H9 (cell line): ENCODE measurements around the gene TRABD2B. TPM values are rescaled to one million over a fixed set of nuclear protein-coding genes. Genes with fewer than 3 reads are reported as not detected.

Source experiments
- DNase-seq: peaks from one replicate; pipeline ENCODE4 v3.0.0-alpha.2; 2017
- H2AFZ ChIP-seq: one replicate; pipeline ENCODE4 v1.6.1; 2013; ENCODE audit warnings: mild to moderate bottlenecking, low read length, control low read depth, moderate library complexity
- H2AK5ac ChIP-seq: 2 replicates; pipeline ENCODE4 v1.6.1; 2013; ENCODE audit warnings: low read length, control low read depth, mixed read lengths; ENCODE audit not compliant: insufficient read length
- H2BK120ac ChIP-seq: one replicate; pipeline ENCODE4 v1.6.1; 2013; ENCODE audit warnings: low read depth, mild to moderate bottlenecking, low read length, control low read depth, inconsistent platforms; ENCODE audit not compliant: poor library complexity, severe bottlenecking
- H2BK12ac ChIP-seq: 2 replicates; pipeline ENCODE4 v1.6.1; 2013; ENCODE audit warnings: low read length, control low read depth, mixed read lengths, low read depth; ENCODE audit not compliant: insufficient read length
- H2BK15ac ChIP-seq: 2 replicates; pipeline ENCODE4 v1.6.1; 2013; ENCODE audit warnings: low read depth, low read length, control low read depth
- H2BK20ac ChIP-seq: one replicate; pipeline ENCODE4 v1.6.1; 2013; ENCODE audit warnings: low read depth, mild to moderate bottlenecking, low read length, control low read depth, inconsistent platforms; ENCODE audit not compliant: poor library complexity, severe bottlenecking
- H2BK5ac ChIP-seq: 2 replicates; pipeline ENCODE4 v1.6.1; 2013; ENCODE audit warnings: low read length, control low read depth, mixed read lengths; ENCODE audit not compliant: insufficient read length
- H3K14ac ChIP-seq: 2 replicates; pipeline ENCODE4 v1.6.1; 2013; ENCODE audit warnings: low read length, control low read depth; ENCODE audit not compliant: insufficient read depth
- H3K18ac ChIP-seq: 2 replicates; pipeline ENCODE4 v1.6.1; 2013; ENCODE audit warnings: low read depth, mild to moderate bottlenecking, mixed read lengths, low read length, control low read depth; ENCODE audit not compliant: insufficient read length
- H3K23ac ChIP-seq: 2 replicates; pipeline ENCODE4 v1.6.1; 2013; ENCODE audit warnings: low read length, control low read depth, mixed read lengths, low read depth; ENCODE audit not compliant: insufficient read length
- H3K23me2 ChIP-seq: 2 replicates; pipeline ENCODE4 v1.6.1; 2013; ENCODE audit warnings: low read depth, mild to moderate bottlenecking, mixed read lengths, low read length, control low read depth; ENCODE audit not compliant: insufficient read length, poor library complexity, severe bottlenecking
- H3K27ac ChIP-seq: 2 replicates; pipeline ENCODE4 v1.5.1; 2013; ENCODE audit warnings: low read length, control low read depth, mixed read lengths, low read depth; ENCODE audit not compliant: insufficient read length
- H3K27me3 ChIP-seq: 2 replicates; pipeline ENCODE4 v1.6.1; 2013; ENCODE audit warnings: low read length, control low read depth, inconsistent platforms; ENCODE audit not compliant: insufficient read depth
- H3K4ac ChIP-seq: 2 replicates; pipeline ENCODE4 v1.6.1; 2013; ENCODE audit warnings: low read depth, mild to moderate bottlenecking, control low read depth, inconsistent platforms, low read length, moderate library complexity
- H3K4me1 ChIP-seq: 2 replicates; pipeline ENCODE4 v1.6.1; 2013; ENCODE audit warnings: low read length, control low read depth, inconsistent platforms; ENCODE audit not compliant: insufficient read depth
- H3K4me2 ChIP-seq: 2 replicates; pipeline ENCODE4 v1.6.1; 2013; ENCODE audit warnings: low read length, control low read depth, mixed read lengths; ENCODE audit not compliant: insufficient read length, insufficient read depth
- H3K56ac ChIP-seq: 2 replicates; pipeline ENCODE4 v1.6.1; 2013; ENCODE audit warnings: low read depth, mild to moderate bottlenecking, mixed read lengths, low read length, control low read depth; ENCODE audit not compliant: insufficient read length
- H3K79me1 ChIP-seq: 2 replicates; pipeline ENCODE4 v1.6.1; 2013; ENCODE audit warnings: low read depth, mild to moderate bottlenecking, moderate library complexity, low read length, control low read depth, inconsistent platforms; ENCODE audit not compliant: insufficient read depth, poor library complexity, severe bottlenecking
- H3K79me2 ChIP-seq: 2 replicates; pipeline ENCODE4 v1.6.1; 2013; ENCODE audit warnings: low read length, control low read depth, inconsistent platforms; ENCODE audit not compliant: insufficient read depth
- H3K9ac ChIP-seq: 2 replicates; pipeline ENCODE4 v1.6.1; 2013; ENCODE audit warnings: low read length, control low read depth, mixed read lengths; ENCODE audit not compliant: insufficient read length; ENCODE audit errors: extremely low read depth
- H3K9me3 ChIP-seq: one replicate; pipeline ENCODE4 v1.6.1; 2013; ENCODE audit warnings: low read depth, low read length, inconsistent platforms; ENCODE audit not compliant: control insufficient read depth
- H3T11ph ChIP-seq: one replicate; pipeline ENCODE4 v1.6.1; 2013; ENCODE audit warnings: mild to moderate bottlenecking, low read length, control low read depth, inconsistent platforms
- H4K20me1 ChIP-seq: one replicate; pipeline ENCODE4 v1.6.1; 2013; ENCODE audit not compliant: control insufficient read depth, insufficient read length, insufficient read depth
- H4K5ac ChIP-seq: 2 replicates; pipeline ENCODE4 v1.6.1; 2013; ENCODE audit warnings: low read depth, mild to moderate bottlenecking, mixed read lengths, low read length, control low read depth; ENCODE audit not compliant: insufficient read length
- H4K8ac ChIP-seq: replicated peaks from 2 replicates; pipeline ENCODE4 v1.6.1; 2013; ENCODE audit warnings: low read length, control low read depth, mixed read lengths, low read depth; ENCODE audit not compliant: insufficient read length
- H4K91ac ChIP-seq: 2 replicates; pipeline ENCODE4 v1.6.1; 2013; ENCODE audit warnings: low read depth, mild to moderate bottlenecking, moderate library complexity, mixed read lengths, low read length, control low read depth; ENCODE audit not compliant: insufficient read length
- H3K27ac Mint-ChIP-seq, 3 experiments: 2 replicates in 2 of 3; 3 replicates in 1 of 3; pipeline ENCODE4 v1.8.0; 2020 to 2021; ENCODE audit warnings: mixed read lengths in 3 of 3, mild to moderate bottlenecking in 1 of 3, moderate library complexity in 1 of 3
- H3K27me3 Mint-ChIP-seq: 2 replicates; pipeline ENCODE4 v1.8.0; 2021; ENCODE audit warnings: low read depth, mild to moderate bottlenecking, moderate library complexity, mixed read lengths
- H3K36me3 Mint-ChIP-seq, 3 experiments: 2 replicates in 2 of 3; 3 replicates in 1 of 3; pipeline ENCODE4 v1.8.0; 2020 to 2021; ENCODE audit warnings: low read depth in 3 of 3, mixed read lengths in 3 of 3; ENCODE audit not compliant: insufficient read depth in 1 of 3
- H3K4me1 Mint-ChIP-seq, 2 experiments: 2 replicates each; pipeline ENCODE4 v1.8.0; 2020; ENCODE audit warnings: mixed read lengths in 2 of 2
- H3K4me3 Mint-ChIP-seq, 2 experiments: 2 replicates in 1 of 2; 3 replicates in 1 of 2; pipeline ENCODE4 v1.8.0; 2020 to 2021; ENCODE audit warnings: mild to moderate bottlenecking in 2 of 2, mixed read lengths in 2 of 2, moderate library complexity in 1 of 2
- H3K9me3 Mint-ChIP-seq, 2 experiments: 2 replicates in 1 of 2; 3 replicates in 1 of 2; pipeline ENCODE4 v1.8.0; 2020; ENCODE audit warnings: mild to moderate bottlenecking in 2 of 2, mixed read lengths in 2 of 2, moderate library complexity in 1 of 2
- WGBS: extraction: QIAGEN DNeasy Blood & Tissue Kit; methylation state at CpG from one replicate; pipeline ENCODE4 v1.1.7; 2013; ENCODE audit warnings: missing lambda C conversion rate, low lambda C conversion rate, mixed read lengths; ENCODE audit not compliant: insufficient read length; ENCODE audit errors: extremely low coverage; 5-methylcytosine and 5-hydroxymethylcytosine counted together
- total RNA-seq: library from RNA; stranded (reverse); gene quantifications from 2 replicates; pipeline ENCODE4 v1.2.1, GENCODE V29; 2021
- TF ChIP-seq, protein P1 (sequence below): fragments of 200-600 bp; sonication (generic); conservative IDR thresholded peaks from 3 replicates; pipeline ENCODE4 v1.8.0; 2021; ENCODE audit warnings: antibody characterized with exemption, mild to moderate bottlenecking

TRABD2B gene
- total RNA-seq, 1 experiment from 2014 or later: 2.3 TPM

DNA sequence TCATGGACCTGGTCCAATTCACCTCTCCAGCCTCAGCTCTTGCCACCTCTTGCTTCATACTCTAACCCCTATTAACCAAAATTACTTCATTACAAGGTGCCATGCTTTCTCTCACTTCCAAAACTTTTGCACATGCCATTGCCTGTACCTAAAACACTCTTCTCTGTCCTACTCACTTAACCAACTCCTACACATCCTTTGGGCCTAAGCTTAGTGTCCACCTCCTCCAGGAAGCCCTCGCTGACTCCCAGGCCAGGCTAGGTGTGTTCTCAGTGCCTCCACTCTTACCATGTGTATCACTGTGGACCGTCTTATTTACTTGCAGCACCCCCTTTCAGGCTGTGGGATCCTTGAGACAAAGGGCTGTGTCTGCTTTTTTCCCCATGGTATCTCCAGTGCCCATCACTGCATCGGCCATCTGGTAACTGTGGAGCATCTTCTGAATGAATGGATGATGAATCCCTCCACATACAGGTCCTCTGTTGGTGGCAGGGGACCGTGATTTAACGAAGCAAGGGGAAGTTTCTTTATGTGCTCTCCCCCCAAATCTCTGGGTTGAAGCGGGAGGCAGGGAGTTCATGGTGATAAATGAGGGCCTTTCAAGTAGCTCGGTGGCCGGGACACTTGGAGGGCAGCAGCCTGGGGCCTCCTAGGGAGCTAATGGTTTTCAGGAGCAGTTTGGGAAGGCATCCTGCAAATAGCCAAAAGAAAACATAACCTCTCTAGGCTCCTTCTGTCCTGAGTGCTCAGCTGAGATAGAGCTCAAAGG lies 111.9 kb downstream of the TRABD2B start:
- no peaks in the 10 kb centered on the region for H4K20me1 ChIP-seq
- WGBS: no CpG with 5 or more reads among the region's 8 CpGs

More for the DNA sequence above, 111.9 kb downstream of the TRABD2B start:
- H3K79me1 ChIP-seq: no peaks in the 10 kb centered on the region
- H3K4me1 ChIP-seq: no peaks in the 10 kb centered on the region; the same call in 1 of the 2 replicates
- H3K4ac ChIP-seq: no peak overlapping the region
- H2BK12ac ChIP-seq: no peak overlapping the region
- H2BK20ac ChIP-seq: no peak overlapping the region
- H3K27ac ChIP-seq: no peak overlapping the region
- H3K9me3 ChIP-seq: no peaks in the 10 kb centered on the region
- no peak overlapping the region for H3K56ac ChIP-seq
- no peaks in the 10 kb centered on the region for H3K27me3 ChIP-seq
- Mint-ChIP-seq H3K27me3 (peaks cover 1% of the 10 kb centered on the region; the same call in 1 of the 2 replicates), H3K9me3 (no peaks in the 10 kb centered on the region), H3K4me1 (peaks cover 8 to 14% of the 10 kb centered on the region in 2 experiments), H3K36me3 (no peaks in the 10 kb centered on the region), H3K27ac (no peak overlapping the region), H3K4me3 (no peak overlapping the region)
- H3K79me2 ChIP-seq: no peaks in the 10 kb centered on the region
- H2BK15ac ChIP-seq: no peak overlapping the region
- no peak overlapping the region for H2AFZ ChIP-seq
- H2BK120ac ChIP-seq: no peak overlapping the region
- no peak overlapping the region for H4K8ac ChIP-seq
- no peak overlapping the region for H3K18ac ChIP-seq
- H3K23ac ChIP-seq: no peak overlapping the region
- H3T11ph ChIP-seq: no peak overlapping the region
- no peak overlapping the region for H2AK5ac ChIP-seq
- H2BK5ac ChIP-seq: no peak overlapping the region
- H4K5ac ChIP-seq: no peak overlapping the region
- H3K4me2 ChIP-seq: no peak overlapping the region
- no peak overlapping the region for H4K91ac ChIP-seq
- no peak for DNase-seq
- TF ChIP-seq, protein P1, sequence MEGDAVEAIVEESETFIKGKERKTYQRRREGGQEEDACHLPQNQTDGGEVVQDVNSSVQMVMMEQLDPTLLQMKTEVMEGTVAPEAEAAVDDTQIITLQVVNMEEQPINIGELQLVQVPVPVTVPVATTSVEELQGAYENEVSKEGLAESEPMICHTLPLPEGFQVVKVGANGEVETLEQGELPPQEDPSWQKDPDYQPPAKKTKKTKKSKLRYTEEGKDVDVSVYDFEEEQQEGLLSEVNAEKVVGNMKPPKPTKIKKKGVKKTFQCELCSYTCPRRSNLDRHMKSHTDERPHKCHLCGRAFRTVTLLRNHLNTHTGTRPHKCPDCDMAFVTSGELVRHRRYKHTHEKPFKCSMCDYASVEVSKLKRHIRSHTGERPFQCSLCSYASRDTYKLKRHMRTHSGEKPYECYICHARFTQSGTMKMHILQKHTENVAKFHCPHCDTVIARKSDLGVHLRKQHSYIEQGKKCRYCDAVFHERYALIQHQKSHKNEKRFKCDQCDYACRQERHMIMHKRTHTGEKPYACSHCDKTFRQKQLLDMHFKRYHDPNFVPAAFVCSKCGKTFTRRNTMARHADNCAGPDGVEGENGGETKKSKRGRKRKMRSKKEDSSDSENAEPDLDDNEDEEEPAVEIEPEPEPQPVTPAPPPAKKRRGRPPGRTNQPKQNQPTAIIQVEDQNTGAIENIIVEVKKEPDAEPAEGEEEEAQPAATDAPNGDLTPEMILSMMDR: no peak
- H3K23me2 ChIP-seq: no peaks in the 10 kb centered on the region
- H3K9ac ChIP-seq: no peak overlapping the region
- no peak overlapping the region for H3K14ac ChIP-seq
